ENCODE measurements around the gene ARHGEF40.
A peak's percentile ranks its signal among the peaks of the same experiment; 100 is the strongest.

Gene ARHGEF40

GRCh38 chr14:21056520-21057163 is 13.5 kb upstream of the ARHGEF40 start:
- no peak for DNase-seq
- in situ Hi-C loops (cut with MboI; ENCODE audit: low pct_unique_long_range_greater_than_20kb, low sequenced_read_pairs) = no loop called here

- no peak for DNase-seq
- in situ Hi-C loops (cut with MboI; ENCODE audit: low pct_unique_long_range_greater_than_20kb, low sequenced_read_pairs) = no loop called here
Measured at GRCh38 chr14:21057803-21058675, 12.1 kb upstream of the ARHGEF40 start, which contains the start of gene RNASE8. Gene RNASE8, plus strand, starts transcription at chr14:21057822. Its CDS starts 71 bp downstream, at chr14:21057893.

GRCh38 chr14:21058903-21059302 is 11.2 kb upstream of the ARHGEF40 start:
- no peak for DNase-seq
- in situ Hi-C loops (cut with MboI; ENCODE audit: low pct_unique_long_range_greater_than_20kb, low sequenced_read_pairs) = no loop called here

- in situ Hi-C loops (cut with MboI; ENCODE audit: low pct_unique_long_range_greater_than_20kb, low sequenced_read_pairs) = no loop called here
- no peak for DNase-seq
Measured at GRCh38 chr14:21059842-21060613, 10.1 kb upstream of the ARHGEF40 start.

GRCh38 chr14:21060614-21061346 is 9.3 kb upstream of the ARHGEF40 start:
- in situ Hi-C loops (cut with MboI; ENCODE audit: low pct_unique_long_range_greater_than_20kb, low sequenced_read_pairs) = no loop called here
- no peak for DNase-seq

- in situ Hi-C loops (cut with MboI; ENCODE audit: low pct_unique_long_range_greater_than_20kb, low sequenced_read_pairs) = no loop called here
- no peak for DNase-seq
Measured at GRCh38 chr14:21061347-21061668, 8.8 kb upstream of the ARHGEF40 start.

- in situ Hi-C loops (cut with MboI; ENCODE audit: low pct_unique_long_range_greater_than_20kb, low sequenced_read_pairs) = no loop called here
- DNase-seq = no peak
Measured at GRCh38 chr14:21063479-21063878, 6.6 kb upstream of the ARHGEF40 start.

- in situ Hi-C loops (cut with MboI; ENCODE audit: low pct_unique_long_range_greater_than_20kb, low sequenced_read_pairs) = no loop called here
- peak; percentile 34 for DNase-seq
Measured at GRCh38 chr14:21066882-21067502, 3.1 kb upstream of the ARHGEF40 start.

- in situ Hi-C loops (cut with MboI; ENCODE audit: low pct_unique_long_range_greater_than_20kb, low sequenced_read_pairs) = no loop called here
Measured at GRCh38 chr14:21068521-21069387, 1.4 kb upstream of the ARHGEF40 start.

GRCh38 chr14:21069388-21070082 is 569 bp upstream of the ARHGEF40 start:
- no peak for DNase-seq
- in situ Hi-C loops (cut with MboI; ENCODE audit: low pct_unique_long_range_greater_than_20kb, low sequenced_read_pairs) = no loop called here

More at GRCh38 chr14:21068521-21069387, 1.4 kb upstream of the ARHGEF40 start:
- DNase-seq = peak; percentile 72

- DNase-seq = peak; percentile 43
- in situ Hi-C loops (cut with MboI; ENCODE audit: low pct_unique_long_range_greater_than_20kb, low sequenced_read_pairs) = no loop called here
Measured at GRCh38 chr14:21070610-21071224, 613 bp downstream of the ARHGEF40 start.

- DNase-seq = peak; percentile 94
- in situ Hi-C loops (cut with MboI; ENCODE audit: low pct_unique_long_range_greater_than_20kb, low sequenced_read_pairs) = no loop called here
Measured at GRCh38 chr14:21071225-21072030, 1.3 kb downstream of the ARHGEF40 start.

- DNase-seq = peak; percentile 90
- in situ Hi-C loops (cut with MboI; ENCODE audit: low pct_unique_long_range_greater_than_20kb, low sequenced_read_pairs) = no loop called here
Measured at GRCh38 chr14:21072031-21072473, 1.9 kb downstream of the ARHGEF40 start.

GRCh38 chr14:21072781-21073339 is 2.8 kb downstream of the ARHGEF40 start:
- in situ Hi-C loops (cut with MboI; ENCODE audit: low pct_unique_long_range_greater_than_20kb, low sequenced_read_pairs) = no loop called here
- no peak for DNase-seq

GRCh38 chr14:21073921-21074320 is 3.8 kb downstream of the ARHGEF40 start:
- in situ Hi-C loops (cut with MboI; ENCODE audit: low pct_unique_long_range_greater_than_20kb, low sequenced_read_pairs) = no loop called here
- DNase-seq = no peak

All from KBM-7 (cell line).